HG02840 (cell line): ENCODE data around the gene CFAP100.

Experiments
- ATAC-seq: cut with Tn5 transposase; IDR thresholded peaks from one replicate; pipeline ENCODE4 v1.9.1; 2021; ENCODE audit warnings: mild to moderate bottlenecking, moderate library complexity, moderate number of reproducible peaks; ENCODE audit not compliant: unreplicated experiment, low FRiP score

Gene CFAP100

GRCh38 chr3:126399351-126399735 is 4.6 kb downstream of the CFAP100 start:
- ATAC-seq: no peak

- ATAC-seq: no peak
Observed at GRCh38 chr3:126399756-126400155, 5.0 kb downstream of the CFAP100 start.

DNA sequence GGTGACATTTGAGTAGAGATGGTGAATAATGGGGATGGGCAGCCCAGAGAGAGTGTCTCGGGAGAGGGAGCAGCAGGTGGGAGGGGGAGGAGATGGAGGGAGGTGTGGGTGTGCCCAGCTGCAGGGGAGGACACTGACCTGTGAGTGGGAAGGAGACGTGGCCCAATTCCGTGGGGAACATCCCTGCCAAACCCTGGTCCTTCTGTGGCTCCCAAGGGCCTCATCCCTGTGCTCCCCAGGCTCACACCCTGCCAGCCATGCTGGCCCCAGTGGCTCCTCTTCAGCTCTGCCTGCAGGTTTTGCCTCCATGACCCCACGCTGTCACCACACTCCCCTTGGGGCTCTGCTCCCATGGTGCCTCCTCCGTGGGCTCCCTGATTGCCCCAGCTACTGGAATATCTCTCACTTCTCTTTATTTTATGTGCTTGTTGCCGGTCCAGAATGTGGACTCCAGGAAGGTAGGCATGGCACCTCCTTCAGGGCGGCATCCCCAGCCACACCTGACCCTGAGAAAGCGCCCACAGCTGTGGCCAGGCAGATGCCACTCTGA is 7.0 kb downstream of the CFAP100 start:
- ATAC-seq: no peak

DNA sequence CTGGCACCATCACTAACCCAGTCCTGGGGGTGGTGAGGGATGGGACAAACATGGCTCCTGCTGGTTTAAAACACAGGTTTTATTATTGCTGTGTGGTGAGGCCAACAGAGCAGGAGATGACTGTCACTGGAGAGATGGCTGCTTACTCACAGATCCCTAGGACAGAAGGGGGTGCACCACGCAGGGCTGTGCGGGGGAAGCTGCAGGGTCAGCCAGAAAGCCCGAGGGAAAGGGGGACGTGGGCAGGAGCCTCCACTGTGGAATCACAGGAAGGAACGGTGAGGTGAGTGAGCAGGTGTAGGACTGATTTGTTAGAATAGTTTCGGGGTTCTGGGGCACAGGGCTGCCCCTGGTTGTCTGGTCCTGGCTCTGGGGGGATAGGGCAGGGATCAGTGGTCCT is 7.5 kb downstream of the CFAP100 start:
- ATAC-seq: no peak

DNA sequence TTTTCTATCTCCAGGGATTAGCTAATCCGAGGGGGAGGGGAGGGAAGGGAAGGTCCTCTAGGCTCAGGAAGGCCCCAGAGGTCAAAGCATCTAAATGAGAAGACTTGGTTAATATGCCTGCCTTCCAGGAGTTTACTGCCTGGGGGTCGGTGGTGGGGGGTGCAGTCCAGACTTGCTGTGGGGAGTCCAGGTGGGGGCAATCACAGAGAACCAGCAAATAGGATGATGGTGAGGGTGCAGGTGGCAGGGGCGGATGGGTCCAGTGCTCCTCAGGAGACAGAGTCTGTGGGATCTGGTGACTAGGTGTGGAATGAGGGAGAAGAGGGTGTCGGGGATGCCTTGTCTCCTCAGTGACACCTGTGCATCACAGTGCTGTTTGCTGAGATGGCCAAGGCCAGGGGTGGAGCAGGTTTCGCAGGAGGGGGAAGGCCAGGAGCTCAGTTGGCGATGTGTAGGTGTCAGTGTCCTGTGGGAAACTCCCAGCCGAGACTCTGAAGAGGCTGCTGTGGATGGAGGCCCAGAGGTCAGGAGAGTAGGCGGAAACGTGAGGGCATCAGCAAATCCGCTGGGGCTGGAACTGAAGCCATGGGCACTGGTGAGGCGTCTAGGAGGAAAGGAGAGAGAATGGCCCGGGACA is 8.1 kb downstream of the CFAP100 start:
- ATAC-seq: no peak

GRCh38 chr3:126406389-126407296 is 11.9 kb downstream of the CFAP100 start:
- ATAC-seq: no peak

DNA sequence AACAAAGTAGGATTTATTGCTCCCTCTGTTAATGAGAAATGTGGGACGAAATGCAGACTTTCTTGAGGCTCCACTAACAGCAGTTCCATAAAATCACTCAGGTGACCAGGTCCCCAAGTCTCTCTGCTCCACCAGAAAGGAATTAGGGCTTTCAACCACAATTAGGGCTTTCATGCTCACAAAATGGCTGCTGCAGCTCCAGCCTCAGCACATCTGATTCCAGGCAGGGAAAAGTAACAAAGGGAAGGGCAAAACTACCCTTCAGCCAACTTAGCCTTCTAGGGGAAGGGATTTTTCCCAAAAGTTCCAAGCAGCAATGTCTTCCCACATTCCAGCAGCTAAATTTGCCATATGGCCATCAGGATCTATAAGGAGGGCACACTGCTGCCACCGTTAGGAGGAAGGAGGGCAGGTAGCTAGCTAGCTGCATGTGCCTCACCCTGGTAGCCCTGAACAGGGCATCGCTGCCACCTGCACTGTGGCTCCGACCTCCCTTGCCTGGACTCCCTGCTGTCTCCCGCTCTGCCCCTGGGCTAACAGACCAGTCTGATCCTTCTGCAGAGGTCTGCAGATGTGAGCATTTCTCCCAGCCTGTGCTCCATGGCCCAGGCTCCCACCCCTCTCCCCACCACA is 12.8 kb downstream of the CFAP100 start:
- no peak for ATAC-seq

- ATAC-seq: no peak
Observed at GRCh38 chr3:126408099-126408498, 13.4 kb downstream of the CFAP100 start.

DNA sequence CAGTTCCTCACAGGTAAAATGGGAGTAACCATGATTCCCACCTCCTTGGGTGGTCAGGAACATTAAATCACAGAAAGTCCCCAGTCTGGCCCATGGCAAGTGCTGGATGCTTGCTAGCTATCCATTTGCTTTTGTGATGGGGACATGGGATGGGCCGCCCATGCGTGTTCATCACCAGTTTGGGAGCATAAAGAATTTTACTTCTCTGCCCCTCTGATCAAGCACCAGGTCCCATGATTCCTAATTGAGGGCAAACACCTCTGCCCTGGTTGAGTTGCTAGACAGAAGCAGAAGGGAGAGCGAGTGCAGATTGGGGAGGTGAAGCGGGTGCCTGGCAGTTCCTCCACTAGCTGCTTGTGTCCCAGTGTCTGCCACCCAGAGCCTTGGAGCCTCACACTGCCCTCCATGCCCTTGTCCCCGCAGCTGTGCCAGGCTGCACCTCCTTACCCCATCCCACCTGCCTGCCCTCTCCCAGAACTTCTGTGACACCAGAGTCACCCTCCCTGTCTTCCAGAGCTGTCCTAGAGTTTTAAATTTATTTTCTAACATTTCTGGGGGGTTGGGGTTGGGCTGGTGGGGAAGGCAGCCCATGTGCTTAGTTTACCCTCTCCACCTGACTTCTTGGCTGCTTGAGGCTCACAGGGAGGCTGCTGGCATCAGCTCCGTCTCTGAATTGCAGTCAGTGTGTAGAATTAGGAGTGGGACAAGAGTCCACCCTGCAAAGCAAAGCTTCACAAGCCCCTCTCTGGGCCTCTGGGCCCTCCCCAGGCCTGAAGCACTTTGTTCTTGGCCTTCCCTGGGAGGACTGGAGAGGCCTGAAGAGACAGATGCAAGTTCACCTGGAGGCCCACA is 18.4 kb downstream of the CFAP100 start:
- no peak for ATAC-seq

DNA sequence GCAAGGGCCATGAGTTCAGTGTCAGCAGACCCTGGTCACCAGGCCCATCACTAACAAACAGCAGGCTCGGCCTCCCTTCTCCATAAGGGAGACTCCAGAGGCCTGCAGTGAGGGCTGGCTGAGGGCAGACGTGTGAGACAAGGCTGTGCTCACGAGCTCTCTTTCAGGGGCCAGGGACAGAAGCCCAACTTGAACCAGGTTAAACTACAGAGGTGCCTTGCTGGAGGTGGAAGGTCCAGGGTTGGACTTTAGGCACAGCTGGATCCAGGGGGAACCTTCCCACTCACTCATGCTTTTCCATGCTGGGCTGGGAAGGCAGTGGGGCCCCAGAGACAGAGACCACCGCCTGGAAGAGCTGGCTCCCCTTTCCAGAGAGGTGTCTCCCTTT is 19.0 kb downstream of the CFAP100 start:
- no peak for ATAC-seq

- ATAC-seq: no peak
Observed at GRCh38 chr3:126414406-126414805, 19.7 kb downstream of the CFAP100 start.

GRCh38 chr3:126414961-126415660 is 20.4 kb downstream of the CFAP100 start:
- ATAC-seq: no peak

GRCh38 chr3:126415661-126416591 is 21.2 kb downstream of the CFAP100 start:
- no peak for ATAC-seq

DNA sequence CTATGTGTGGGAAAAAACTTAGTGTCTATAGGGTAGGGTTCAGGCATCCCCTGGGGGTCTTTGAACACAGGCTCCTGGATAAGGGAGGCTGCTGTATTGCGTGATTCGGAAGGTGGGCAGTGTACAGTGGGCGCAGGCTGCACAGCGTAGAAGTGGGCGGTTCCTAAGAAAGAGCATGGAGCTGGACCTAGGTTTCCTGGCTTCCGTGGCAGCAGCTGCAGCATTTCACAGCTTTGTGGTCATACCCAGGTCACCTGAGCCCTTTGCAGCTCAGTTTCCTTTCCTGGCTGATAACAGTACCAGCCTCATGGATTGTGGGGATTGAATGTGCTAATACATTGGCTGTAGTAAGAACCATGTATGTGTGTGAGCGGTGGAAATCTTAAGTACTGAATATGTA is 22.2 kb downstream of the CFAP100 start:
- no peak for ATAC-seq

- ATAC-seq: no peak
Observed at GRCh38 chr3:126417515-126417914, 22.8 kb downstream of the CFAP100 start.

DNA sequence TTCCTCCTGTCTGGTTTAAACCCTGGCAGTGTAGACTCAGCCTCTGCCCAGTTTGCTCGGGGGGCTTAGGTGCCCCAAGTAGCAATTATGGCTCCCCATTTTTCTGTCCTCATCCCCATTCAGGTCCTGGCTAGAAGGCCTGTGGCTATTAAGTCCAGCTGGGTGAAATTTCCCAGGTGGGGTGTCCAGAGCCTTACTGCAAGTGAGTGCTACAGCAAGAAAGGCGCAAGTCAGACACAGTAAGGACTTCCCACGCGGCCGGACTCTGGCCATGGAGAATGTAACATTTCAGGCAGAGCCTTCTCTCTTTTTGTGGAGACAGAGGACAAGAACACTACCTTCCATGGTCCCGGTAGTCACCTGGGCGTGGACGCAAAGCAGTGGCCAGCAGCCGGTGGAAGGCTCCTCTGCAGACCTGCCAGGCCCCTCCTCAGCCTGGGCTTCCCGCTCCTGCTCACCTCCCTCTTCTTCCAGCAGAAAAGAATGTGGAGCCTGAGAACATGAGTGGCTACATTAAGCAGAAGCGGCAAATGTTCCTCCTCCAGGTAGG is 23.3 kb downstream of the CFAP100 start:
- no peak for ATAC-seq

- ATAC-seq: no peak
Observed at GRCh38 chr3:126418661-126419131, 24.0 kb downstream of the CFAP100 start.

GRCh38 chr3:126419151-126419703 is 24.5 kb downstream of the CFAP100 start:
- no peak for ATAC-seq
